Ovary (tissue), 9 donors: Measurements from ENCODE around the gene STPG4. TPM values are rescaled to one million over a fixed set of nuclear protein-coding genes. Genes with fewer than 3 reads are reported as not detected.

Source experiments
- DNase-seq, 5 donors: peaks; one replicate each; pipeline ENCODE4 v3.0.0-alpha.2; 2019 to 2020
- H3K27ac ChIP-seq, 2 donors: fragments of 200-600 bp; one replicate each; pipeline versions ENCODE4 v1.5.1 to v1.8.0; 2019 to 2022
- H3K27me3 ChIP-seq: fragments of 200-600 bp; one replicate; pipeline ENCODE4 v1.8.0; 2022
- H3K36me3 ChIP-seq: fragments of 200-600 bp; sonication (generic); one replicate; pipeline ENCODE4 v1.5.1; 2019
- H3K4me1 ChIP-seq: one replicate; pipeline ENCODE4 v1.8.1; 2013; ENCODE audit warnings: mild to moderate bottlenecking, moderate library complexity; ENCODE audit not compliant: insufficient read depth
- H3K4me3 ChIP-seq: fragments of 200-600 bp; sonication (generic); one replicate; pipeline ENCODE4 v1.5.1; 2017
- H3K9me3 ChIP-seq, 2 donors: fragments of 200-600 bp in 1 of 2; sonication (generic) in 1 of 2; one replicate each; pipeline versions ENCODE4 v1.5.1 to v1.8.1; 2013 to 2019; ENCODE audit warnings: mild to moderate bottlenecking in 1 of 2, moderate library complexity in 1 of 2
- CTCF ChIP-seq, 3 donors: fragments of 450-650 bp in 2 of 3; fragments of 200-600 bp in 1 of 3; IDR thresholded peaks; one replicate each; pipeline versions ENCODE4 v1.5.1 to v1.8.0; 2016 to 2022; ENCODE audit warnings: antibody characterized with exemption in 3 of 3, mild to moderate bottlenecking in 1 of 3
- EP300 ChIP-seq: sonication (generic); formaldehyde crosslinking; IDR thresholded peaks from one replicate; pipeline ENCODE4 v1.6.1; 2017; ENCODE audit warnings: antibody characterized with exemption
- POLR2A ChIP-seq: fragments of 450-650 bp; IDR thresholded peaks from one replicate; pipeline ENCODE4 v1.6.1; 2017; ENCODE audit warnings: antibody characterized with exemption, mild to moderate bottlenecking, moderate library complexity
- WGBS, 3 donors: extraction: QIAGEN DNeasy Blood & Tissue Kit in 1 of 3; methylation state at CpG; one replicate each; pipeline versions ENCODE4 v1.1.5 to v1.1.7; 2013 to 2017; 5-methylcytosine and 5-hydroxymethylcytosine counted together
- intact Hi-C, 4 donors: fragments of 100-400 bp; cut with DNase I; formaldehyde crosslinking; loops; one replicate each; pipeline versions ENCODE4 v1.11.0 to v1.15.1; 2022 to 2023
- polyA plus RNA-seq, 2 donors: library from polyadenylated mRNA; stranded (reverse); fragments of 200-250 nt in 1 of 2; fragments of 350-450 nt in 1 of 2; fragmentation: Illumina TruSeq in 1 of 2; extraction: RNeasy Lipid Tissue Mini Kit (QIAGEN cat#74804) in 1 of 2; gene quantifications; one replicate each; pipeline ENCODE4 v1.2.3, GENCODE V29; 2013 to 2014
- total RNA-seq, 7 donors: library from RNA; depleted of rRNA in 2 of 7; stranded (reverse); fragments of >200 nt in 2 of 7; fragmentation: NEBNext Ultra II Directional in 3 of 7; extraction: Animal tissue kit (Norgen Biotek cat#: 25700) in 3 of 7; gene quantifications; one replicate each; pipeline versions ENCODE4 v1.1.0 to v1.2.4, GENCODE V29; 2016 to 2023
- donor health status: DM: no; HTN: no; CAD: no; lungs with moderate emphysema.
- donor health status: DM: no; HTN: no; CAD: no.
- donor health status: Bipolar disorder and iron deficiency.
- donor health status: DM: yes; HTN: yes; CAD: no.
- donor health status: DM: no; HTN: no; CAD: no.
- donor health status: DM: yes; HTN: yes; CAD: no.

Gene STPG4
- total and polyA plus RNA-seq, 9 donors: 0.17 to 0.35 TPM; not detected in 7

GRCh38 chr2:47086054-47086471, 69.0 kb downstream of the STPG4 start:
- Histone ChIP-seq H3K27me3 (no peaks in the 10 kb centered on the region), H3K4me3 (no peak overlapping the region), H3K9me3 (no peaks in the 10 kb centered on the region), H3K4me1 (peaks cover 34% of the 10 kb centered on the region), H3K36me3 (no peaks in the 10 kb centered on the region), H3K27ac (peak overlapping the region in 1 of 2 donors; percentile 63)
- DNase-seq: peak in 1 of 5 donors; percentile 35
- no peak for TF ChIP-seq POLR2A
- no peak for TF ChIP-seq CTCF (IDR thresholded peaks at IDR 0.05)
- TF ChIP-seq EP300: no peak
- 16 to 28% (median 19%) methylated on average over 9 of the region's 9 CpGs for WGBS, 3 donors
- intact Hi-C loops: no loop called here

GRCh38 chr2:47083886-47084687, 71.0 kb downstream of the STPG4 start:
- intact Hi-C loops: no loop called here
- no peaks in the 10 kb centered on the region for H3K36me3 ChIP-seq
- TF ChIP-seq POLR2A: no peak
- no peak for TF ChIP-seq CTCF (IDR thresholded peaks at IDR 0.05)
- no peak for TF ChIP-seq EP300
- H3K4me3 ChIP-seq: no peak overlapping the region
- peaks cover 39% of the 10 kb centered on the region for H3K4me1 ChIP-seq
- DNase-seq: peak; percentile 69 to 85 (median 78)
- WGBS, 3 donors: 71 to 73% (median 72%) methylated on average over 17 of the region's 17 CpGs
- H3K27me3 ChIP-seq: no peaks in the 10 kb centered on the region
- peak overlapping the region in 1 of 2 donors; percentile 5 for H3K27ac ChIP-seq
- H3K9me3 ChIP-seq: no peaks in the 10 kb centered on the region

GRCh38 chr2:47083485-47083884, 71.6 kb downstream of the STPG4 start:
- Histone ChIP-seq H3K27me3 (no peaks in the 10 kb centered on the region), H3K9me3 (no peaks in the 10 kb centered on the region), H3K4me1 (peaks cover 35% of the 10 kb centered on the region), H3K4me3 (no peak overlapping the region), H3K27ac (peak overlapping the region in 1 of 2 donors; percentile 5), H3K36me3 (no peaks in the 10 kb centered on the region)
- intact Hi-C loops: no loop called here
- DNase-seq: no peak
- WGBS, 3 donors: 71 to 91% (median 72%) methylated on average over 3 of the region's 3 CpGs
- TF ChIP-seq CTCF (IDR thresholded peaks at IDR 0.05) (no peak), EP300 (no peak), POLR2A (no peak)

DNA sequence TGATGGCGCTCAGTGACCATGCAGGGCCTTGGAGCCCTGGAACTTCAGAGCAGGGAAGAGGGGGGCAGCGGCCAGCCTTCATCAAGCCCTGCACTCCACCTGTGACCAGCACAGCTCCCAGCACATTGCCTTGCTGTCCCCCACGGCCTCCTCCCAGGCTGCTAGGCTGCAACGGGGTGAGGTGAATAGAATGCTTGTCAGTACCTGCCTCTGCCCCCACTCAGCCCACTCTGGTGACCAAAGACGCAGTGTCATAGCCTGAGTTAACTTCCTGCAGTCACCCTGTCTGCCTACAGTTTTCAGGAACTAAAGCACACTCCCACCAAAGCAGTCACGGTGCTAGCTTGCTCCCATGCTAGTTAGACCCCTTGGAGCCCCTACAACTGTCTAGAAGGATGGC, 72.1 kb downstream of the STPG4 start:
- H3K4me3 ChIP-seq: no peak overlapping the region
- H3K27me3 ChIP-seq: no peaks in the 10 kb centered on the region
- WGBS, 3 donors: 90 to 96% (median 94%) methylated on average over 6 of the region's 6 CpGs
- peaks cover 32% of the 10 kb centered on the region for H3K4me1 ChIP-seq
- no peaks in the 10 kb centered on the region for H3K9me3 ChIP-seq
- intact Hi-C loops: no loop called here
- no peak overlapping the region for H3K27ac ChIP-seq
- no peaks in the 10 kb centered on the region for H3K36me3 ChIP-seq
- TF ChIP-seq POLR2A (no peak), CTCF (IDR thresholded peaks at IDR 0.05) (no peak), EP300 (no peak)
- DNase-seq: no peak
